Measurements from ENCODE around the gene TTLL8.
"Not testable (repeated sequence)": the region's sequence is repeated elsewhere in the genome, so short reads cannot be mapped to it uniquely, and the experiment has no call there.

TTLL8 gene

DNA sequence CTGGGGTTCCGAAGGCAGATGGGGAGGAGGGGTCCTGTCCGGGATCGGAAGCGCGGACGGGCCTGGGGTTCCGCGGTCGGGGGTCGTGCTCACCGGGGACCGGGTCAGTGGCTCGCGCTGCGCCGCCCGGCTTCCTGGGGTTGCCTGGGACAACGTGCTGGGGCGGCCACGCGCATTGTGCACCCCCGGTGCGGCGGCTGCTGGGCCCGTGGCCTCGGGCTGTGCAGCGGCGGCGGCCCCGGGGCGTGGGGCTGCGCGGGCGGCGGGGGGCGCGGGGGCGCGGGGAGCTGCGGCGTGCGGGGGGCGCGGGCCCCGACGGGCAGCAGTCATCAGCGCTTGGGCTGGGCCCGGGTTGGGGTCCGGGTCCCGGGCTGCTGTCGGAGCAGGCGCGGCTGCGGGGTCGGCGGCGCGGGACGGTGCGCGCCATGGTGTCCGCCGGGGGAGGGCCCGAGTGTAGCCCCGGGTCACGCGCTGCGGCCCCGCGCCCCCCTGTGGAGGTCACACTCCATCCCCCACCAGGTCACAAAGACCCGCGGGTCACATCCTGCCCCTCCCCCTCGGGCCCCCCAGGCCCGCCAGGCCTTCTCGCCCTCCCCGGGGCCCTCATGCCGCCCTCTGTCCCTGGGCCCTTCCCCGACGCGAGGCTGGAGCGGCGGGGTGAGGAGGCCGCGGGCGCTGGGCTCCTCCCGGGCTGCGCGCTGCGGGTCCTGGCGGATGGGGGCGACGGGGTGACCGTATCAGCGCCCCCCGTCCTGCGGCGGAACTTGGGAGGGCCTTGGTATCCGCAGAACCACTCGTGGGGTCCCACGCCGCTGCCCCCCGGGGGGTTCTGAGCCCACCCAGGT is at the start of gene TTLL8:
TTLL8 (minus strand) TSS at position 238 of the 845 bp plus-strand sequence.
- DNase-seq (ENCODE audit: low read depth): no peak

DNA sequence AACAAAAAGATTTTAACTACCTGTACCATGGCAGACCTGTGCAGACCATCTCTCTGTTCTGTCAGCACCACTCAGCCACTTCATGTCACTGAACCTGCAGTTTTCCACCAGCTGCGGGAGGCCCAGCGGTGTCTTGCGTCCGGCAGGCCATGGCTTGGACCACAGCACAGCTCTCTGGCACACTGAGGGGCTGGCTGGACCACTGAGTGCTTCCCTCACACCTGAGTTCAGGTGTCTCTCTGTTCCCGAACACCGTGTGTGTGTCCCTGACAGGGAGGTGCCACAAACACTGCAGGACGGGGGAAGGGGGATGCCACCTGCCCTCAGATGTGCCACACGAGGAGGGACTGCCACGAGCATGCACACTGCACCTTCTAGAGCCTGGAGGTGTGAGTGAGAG is 49.4 kb upstream of the TTLL8 start:
- DNase-seq (ENCODE audit: low read depth): no peak

DNA sequence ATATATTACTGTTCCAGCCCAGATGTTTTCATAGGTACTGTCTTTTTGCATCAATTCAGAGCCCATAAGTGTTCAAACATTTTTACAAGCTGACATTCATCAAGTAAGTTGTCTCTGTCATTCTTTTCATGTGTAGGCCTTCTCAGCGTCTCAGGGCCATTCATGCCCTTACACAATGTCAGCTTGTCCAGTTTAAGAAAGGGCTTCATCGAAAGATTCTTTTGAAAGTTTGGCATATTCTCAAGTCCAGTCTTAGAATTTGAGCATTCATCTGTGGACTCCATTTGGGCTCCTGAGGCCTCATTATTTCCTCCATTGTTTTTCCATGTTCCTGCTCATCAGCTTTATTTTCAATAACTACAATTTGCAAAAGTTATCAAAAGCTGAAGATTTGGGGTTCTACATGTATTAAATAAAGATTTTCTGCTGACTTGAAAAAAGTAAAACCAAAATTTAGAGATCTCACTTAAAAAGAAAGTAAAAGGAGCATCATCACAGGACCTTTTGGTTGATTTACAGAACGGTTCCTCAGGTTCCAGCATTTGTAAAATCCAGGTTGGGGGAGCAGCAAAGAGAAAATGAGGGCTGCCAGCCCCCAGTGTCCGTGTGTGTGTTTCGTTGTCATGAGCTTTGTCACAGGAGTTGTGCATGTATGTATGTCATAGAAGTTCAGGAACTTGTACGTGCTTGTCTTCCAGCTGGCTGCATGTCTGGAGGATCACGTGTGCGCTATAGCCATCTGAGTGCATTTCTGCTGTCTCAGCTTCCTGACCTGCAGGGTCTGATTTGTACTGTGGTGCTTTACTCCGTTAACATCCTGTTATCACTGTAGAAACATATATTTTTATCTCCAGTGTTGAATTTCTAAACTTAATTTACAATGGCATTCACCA is 47.4 kb upstream of the TTLL8 start:
- DNase-seq (ENCODE audit: low read depth): peak; percentile 55

DNA sequence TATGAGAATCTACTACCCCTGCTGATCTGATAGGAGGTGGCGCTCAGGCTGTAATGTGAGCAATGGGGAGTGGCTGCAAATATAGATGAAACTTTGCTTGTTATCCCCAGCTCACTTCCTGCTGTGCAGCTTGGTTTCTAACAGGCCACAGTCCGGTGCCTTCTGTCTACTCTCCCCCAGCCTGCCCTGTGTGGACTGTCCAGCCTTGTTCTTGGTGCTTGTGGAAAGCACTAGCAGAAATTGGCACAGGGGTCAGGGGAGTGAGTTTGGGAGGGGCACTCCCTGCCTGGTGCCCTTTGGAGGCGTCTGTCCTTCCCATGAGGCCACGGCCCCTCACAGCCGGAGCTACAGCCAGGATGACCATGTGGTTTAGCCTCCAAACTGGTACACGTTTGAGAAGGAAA is 46.0 kb upstream of the TTLL8 start:
- DNase-seq (ENCODE audit: low read depth): no peak

DNA sequence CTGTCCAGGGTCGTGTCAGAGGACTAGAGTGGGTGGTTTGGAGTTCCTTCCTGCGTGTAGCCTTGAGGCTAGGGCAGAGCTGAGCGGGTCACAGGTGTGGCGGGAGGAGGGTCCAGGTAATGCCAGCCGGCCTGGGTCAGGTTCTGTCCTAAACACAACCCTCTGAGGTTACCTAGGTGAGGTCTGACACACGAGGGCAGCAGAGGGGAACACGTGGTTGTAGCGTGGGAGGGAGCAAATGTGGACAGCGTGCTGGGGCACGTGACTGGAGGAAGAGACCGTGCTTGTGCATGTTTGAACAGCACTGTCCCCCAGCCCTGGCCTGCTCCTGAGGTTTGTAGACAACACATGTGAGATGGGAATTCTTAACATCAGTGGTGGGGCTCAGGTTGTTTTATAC is 44.8 kb upstream of the TTLL8 start:
- DNase-seq (ENCODE audit: low read depth): no peak

DNA sequence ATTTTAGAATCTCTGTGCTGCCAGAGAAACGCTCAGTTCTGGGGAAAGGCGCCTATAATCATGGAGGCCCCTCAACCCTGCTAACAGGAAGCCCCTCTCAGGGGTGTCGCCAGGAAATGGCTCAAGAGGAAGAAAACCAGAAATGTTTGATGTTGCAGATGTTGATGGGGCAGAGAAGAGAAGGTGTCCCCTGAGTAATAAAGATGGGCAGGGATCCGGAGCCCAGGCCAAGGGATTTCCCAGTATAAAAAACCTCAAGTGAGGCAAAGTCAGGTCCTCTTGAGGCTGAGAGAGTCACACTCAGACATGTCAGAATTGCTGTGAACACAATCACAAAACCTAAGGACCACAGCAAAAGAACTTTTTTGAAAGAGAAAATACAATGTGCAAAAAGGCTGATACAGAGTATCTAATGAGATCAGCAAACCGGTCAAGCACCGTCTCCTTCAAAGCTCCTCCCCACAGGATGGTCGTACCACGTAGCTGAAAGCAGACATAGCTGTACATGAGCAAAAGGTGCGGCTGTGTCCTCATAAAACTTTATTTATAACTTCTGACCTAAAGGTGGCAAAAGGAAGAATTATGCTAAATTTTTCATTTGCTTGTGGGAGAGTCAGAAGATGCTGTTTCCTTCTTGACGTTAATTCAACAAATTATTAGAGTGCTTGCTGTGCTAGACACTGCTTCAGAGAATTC is 43.9 kb upstream of the TTLL8 start:
- no peak for DNase-seq (ENCODE audit: low read depth)

DNA sequence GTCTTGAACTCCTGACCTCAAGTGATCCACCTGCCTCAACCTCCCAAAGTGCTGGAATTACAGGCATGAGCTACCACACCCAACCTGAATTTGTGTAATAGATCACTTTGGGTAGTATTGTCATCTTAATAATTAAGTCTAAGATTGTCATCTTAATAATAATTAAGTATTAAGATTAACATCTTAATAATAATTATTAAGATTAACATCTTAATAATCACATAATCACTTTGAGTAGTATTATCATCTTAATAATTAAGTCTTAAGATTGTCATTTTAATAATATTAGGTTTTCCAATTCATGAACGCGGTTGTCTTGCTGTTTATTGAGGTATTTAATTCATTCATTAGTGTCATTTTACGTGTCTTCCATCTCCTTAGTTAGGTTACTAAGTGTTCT is 40.0 kb upstream of the TTLL8 start:
- no peak for DNase-seq (ENCODE audit: low read depth)

DNA sequence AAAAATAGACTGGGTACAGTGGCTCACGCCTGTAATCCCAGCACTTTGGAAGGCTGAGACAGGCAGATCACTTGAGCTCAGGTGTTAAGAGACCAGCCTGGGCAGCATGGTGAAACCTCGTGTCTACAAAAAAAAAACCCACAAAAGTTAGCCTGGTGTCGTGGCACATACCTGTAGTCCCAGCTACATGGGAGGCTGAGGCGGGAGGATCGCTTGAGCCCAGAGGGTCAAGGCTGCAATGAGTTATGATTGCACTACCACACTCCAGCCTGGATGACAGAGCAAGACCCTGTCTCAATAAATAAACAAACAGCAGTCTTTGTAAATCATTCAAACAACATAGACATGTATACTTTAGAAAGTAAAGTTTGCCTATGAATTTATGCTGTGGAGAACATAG is 34.2 kb upstream of the TTLL8 start:
- DNase-seq (ENCODE audit: low read depth): no peak

DNA sequence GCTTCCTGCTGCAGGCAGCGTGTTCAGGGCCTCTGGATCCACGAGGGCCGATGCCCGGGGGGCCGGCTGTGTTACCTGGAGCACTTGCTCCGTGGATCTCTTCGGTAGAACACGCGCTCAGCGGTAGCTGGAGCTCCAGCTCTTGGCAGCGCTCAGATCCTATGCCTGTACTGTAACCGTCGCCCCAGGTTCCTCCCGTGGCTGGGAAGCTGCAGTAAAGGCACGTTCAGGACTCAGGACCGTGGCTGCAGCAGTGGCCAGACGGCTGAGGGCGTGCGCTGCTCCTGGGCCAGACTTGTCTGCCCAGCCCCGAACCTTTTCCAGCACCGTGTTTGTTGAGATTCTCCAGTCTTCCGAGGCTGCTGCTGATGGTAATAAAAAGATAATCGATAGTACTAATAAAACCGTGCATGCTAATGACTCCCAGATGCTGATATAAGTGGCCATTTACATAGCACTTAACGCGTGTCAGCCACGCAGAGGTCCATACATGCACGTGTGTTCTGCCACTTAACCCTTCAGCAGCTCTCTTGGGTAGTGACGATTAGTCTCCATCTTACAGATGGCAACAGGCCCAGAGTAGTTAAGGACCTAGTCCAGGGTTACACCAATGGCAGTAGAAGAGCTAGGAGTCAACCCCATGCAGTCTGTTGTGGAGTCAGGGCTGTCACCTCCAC is 33.1 kb upstream of the TTLL8 start:
- no peak for DNase-seq (ENCODE audit: low read depth)

DNA sequence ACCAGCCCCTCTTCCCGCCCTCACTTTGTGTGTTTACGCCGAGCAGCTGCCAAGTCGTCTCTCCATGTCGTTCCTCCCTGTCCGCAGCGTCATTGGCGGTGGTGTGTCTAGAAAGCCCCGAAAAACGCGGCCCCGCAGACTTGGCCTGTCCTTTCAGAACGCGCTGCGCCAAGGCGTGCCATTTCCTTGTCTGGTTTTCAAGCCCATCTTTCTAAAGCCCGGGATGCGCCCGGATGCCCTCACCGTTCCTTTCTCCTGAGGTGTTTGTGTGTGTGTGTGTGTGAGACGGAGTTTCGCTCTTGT is 32.3 kb upstream of the TTLL8 start:
- DNase-seq (ENCODE audit: low read depth): no peak

DNA sequence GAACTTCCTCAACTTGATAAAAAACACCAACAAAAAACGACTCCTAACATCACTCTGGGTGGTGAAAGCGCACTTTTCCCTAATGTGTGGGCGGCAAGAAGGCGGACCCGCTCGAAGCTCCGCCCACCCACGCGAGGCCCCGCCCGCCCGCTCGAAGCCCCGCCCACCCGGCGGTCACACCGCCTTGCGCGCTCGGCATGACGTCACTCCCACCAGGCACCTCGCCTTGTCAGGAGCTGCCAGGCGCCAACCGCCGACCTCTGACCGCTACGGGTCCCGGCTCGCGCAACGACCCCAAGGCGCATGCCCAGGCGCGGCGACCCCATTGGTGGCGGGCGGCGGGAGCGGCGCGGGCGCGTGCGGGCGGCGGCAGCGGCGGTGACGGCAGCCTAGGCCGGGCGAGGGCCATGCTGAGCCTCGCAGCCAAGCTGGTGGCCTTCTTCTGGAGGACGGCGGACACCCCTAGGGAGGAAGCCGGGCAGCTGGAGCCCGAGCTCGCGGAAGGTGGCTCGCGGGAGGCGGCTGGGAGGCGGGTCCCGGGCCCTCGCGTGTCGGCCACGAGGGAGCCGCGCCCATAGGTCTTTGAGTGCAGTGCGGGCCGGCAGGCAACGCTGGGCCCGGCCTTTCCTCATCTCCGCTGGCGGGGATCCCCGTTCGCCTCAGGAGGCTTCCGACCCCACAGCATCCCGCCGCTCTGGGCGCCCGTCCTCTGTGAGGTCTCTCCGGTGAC is 31.7 kb upstream of the TTLL8 start, which contains the start of gene MOV10L1:
MOV10L1 (plus strand) TSS at position 325 of the 730 bp plus-strand sequence; CDS start at position 408, 83 bp downstream.
- peak; percentile 58 for DNase-seq (ENCODE audit: low read depth)

DNA sequence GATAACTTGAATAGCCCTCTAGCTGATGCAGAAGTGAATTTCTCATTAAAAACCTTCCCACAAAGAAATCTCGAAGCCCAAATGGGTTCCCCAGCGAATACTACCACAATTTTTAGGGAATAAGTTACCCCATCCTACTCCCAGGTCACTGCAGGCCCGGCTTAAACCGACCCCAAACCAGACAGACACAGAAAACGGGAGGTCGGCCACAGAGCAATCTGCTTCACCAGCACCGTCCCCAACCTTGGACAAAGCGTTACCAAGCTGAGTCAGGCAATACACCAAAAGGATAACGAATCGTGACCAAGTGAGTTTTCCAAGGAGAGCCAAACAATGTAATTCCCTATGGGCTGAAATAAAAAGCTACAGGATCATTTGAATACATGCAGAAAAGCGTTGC is 31.1 kb upstream of the TTLL8 start:
- DNase-seq (ENCODE audit: low read depth): no peak

DNA sequence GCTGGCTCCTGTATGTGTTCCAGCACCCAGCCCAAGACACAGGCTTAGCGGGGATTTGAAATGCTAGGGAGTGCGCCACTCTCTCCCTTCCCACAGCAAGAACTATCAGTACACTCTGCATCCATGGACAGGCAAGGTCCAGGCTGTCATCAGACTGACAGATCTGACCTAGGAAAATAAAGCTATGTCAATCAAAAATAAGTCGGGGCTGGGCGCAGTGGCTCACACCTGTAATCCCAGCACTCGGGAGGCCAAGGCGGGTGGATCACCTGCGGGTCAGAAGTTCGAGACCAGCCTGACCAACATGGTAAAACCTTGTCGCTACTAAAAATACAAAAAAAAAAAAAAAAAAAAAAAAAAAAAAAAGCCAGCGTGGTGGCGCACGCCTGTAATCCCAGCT is 30.0 kb upstream of the TTLL8 start:
- no peak for DNase-seq (ENCODE audit: low read depth)

DNA sequence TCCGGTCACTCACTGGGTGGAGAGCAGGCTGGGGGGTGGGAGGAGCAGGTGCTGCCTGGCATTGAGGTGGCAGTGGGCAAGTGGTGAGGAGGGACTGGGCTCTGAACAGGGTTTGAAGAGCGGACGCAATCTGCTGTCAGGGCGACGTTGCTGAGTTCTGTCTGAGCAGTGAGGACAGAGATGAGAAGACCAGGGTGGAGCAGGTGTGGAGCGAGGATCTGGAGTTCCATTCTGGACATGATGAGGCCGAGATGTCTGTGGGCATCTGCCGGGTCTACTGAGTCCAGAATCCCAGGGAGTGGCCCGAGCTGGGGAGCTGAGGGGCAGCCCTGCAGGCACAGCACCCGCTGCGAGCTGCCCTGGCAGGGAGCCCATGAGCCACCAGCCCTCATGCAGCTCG is 29.5 kb upstream of the TTLL8 start:
- DNase-seq (ENCODE audit: low read depth): no peak

DNA sequence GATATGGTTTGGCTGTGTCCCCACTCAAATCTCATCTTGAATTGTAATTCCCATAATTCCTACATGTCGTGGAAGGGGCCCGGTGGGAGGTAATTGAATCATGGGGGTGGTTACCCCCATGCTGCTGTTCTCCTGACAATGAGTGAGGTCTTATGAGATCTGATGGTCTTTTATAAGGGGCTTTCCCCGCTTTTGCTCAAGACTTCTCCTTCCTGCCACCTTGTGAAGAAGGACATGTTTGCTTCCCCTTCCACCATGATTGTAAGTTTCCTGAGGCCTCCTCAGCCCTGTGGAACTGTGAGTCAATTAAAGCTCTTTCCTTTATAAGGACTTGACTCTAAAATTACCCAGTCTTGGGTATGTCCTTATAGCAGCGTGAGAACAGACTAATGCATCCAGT is 28.9 kb upstream of the TTLL8 start:
- not testable (repeated sequence) for DNase-seq (ENCODE audit: low read depth)

DNA sequence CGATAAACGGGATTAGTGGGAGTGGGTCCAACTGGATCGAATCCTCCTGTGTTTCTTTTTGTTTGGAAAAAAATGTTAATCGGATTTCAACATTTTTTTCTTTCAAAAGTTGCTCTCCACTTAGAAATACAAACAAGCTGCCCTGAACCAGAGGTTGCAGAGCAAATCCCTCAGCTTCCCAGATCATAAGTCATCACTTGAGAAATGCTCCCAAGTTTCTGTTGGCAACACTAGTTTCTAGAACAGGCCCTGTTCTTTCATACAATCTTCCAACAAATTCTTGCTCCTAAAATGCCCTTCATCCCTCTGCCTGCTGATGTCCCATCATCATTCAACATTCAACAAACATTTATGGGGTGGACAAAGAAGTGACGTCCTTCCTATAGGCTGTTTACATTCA is 28.4 kb upstream of the TTLL8 start:
- peak; percentile 77 for DNase-seq (ENCODE audit: low read depth)

DNA sequence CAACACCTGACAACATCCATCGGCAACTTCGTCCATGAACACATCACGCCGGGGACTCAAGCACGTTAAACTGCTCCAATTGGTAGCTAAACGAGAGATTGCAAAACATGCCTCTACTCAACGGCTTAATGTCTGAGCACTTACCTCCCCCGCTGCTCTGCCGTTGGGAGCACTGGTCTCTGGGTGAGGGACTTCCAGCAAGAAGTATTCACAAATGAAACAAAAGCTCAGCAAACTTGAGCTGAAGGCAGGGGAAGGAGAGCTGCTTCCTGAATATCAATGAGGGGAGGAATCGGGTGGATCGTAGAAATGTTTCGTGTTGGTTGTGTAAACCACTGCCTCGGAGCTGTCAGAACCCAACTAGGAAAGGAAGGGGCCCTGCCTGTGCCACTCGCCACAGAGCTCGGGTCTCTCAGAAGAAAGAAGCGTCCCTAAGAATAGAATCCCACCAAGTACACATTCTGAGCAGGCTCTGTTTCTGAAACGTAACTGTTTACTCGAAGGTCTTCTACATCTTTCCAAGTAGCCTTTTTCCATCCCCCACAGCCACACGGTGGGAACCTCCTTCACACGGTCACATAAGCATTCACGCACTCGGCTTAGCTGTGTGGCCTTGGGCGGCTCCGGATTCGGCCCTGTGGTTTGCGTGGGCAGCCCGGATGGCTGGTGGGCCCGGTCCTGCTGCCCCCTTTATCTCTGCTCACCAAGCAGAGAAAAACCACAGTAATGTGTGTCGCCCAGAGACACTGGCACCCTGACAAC is 27.3 kb upstream of the TTLL8 start, which contains the start of gene MLC1:
MLC1 (minus strand) TSS at position 216 of the 762 bp plus-strand sequence. CDS start 524 bp downstream, outside the sequence.
- peak; percentile 53 for DNase-seq (ENCODE audit: low read depth)

DNA sequence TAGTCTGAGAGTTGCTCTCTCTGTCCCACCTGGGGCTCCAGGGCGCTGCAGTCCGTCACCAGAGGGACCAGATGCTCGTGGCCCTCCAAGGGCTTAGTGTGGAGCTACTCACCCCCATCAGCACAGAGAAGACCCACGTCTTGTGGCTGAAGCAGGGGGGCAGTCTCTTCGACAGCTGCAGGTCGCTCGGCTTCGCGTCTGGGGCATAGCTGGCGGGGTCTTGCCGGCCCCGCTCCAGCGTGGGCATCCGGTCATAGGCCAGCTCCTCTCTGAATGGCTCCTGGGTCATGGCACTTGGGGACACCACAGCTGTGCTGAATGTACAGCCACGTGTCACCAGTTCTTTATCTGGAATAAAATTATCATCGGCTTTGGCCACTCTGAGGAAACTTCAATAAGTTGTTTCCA is 26.5 kb upstream of the TTLL8 start:
- DNase-seq (ENCODE audit: low read depth): no peak

DNA sequence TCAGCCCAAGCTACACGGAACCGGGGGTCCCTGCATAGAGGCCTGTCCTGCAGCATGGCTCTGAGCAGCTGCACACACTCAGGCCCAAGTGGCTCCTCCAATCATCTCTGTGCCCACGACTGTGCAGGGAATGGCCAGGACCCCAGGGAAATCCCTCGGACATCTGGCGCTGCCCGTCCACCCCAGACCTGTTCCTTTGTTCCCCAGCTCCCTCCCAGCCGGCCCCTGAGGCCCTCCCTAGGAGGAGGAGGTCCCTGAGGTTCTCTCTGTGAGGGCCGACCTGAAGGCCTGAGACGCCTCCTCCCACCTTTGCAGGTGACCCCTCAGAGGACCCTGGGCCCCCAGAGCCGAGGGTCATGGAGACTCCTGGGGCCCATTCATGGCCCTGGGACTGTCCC is 26.0 kb upstream of the TTLL8 start:
- DNase-seq (ENCODE audit: low read depth): no peak

DNA sequence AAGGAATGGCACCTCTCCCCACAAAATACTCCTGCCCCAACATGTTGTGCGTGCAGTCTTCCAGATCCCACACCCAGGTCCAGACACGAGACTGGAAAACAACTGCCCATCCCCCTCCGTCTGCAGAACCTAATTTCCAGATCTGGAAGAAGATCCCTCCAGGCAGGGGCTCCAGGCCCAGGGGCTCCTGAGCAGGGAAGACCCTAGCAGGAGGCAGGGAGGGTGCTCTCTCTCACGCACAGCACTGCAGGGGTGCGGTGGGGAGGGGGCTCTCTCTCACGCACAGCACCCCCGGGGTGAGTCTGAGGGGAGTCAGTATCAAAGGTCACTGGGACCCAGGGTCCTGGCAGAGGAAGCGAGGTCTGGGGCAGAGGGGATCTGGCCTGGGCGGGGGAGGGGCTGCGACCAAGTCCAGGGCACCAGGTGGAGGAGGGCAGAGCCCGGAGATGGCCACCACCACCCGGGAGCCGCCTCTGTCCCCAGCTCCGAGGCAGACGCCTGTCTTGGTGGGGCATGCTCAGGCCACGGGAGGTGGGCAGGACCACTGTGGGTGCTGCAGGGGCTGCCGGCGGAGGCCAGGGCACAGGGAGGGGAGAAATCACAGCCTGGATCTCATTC is 25.5 kb upstream of the TTLL8 start:
- no peak for DNase-seq (ENCODE audit: low read depth)
